ENCODE results near the gene NSF.

- no peak for TF ChIP-seq POLR2A (IDR thresholded peaks at IDR 0.05)
- no peak for TF ChIP-seq CTCF (IDR thresholded peaks at IDR 0.05)
These were observed 203.8 kb downstream of the NSF start for GRCh38 chr17:46794318-46794717.
